HepG2 (cell line): ENCODE measurements around the gene PGPEP1. TPM values are rescaled to one million over a fixed set of nuclear protein-coding genes. Genes with fewer than 3 reads are reported as not detected.
A peak's percentile ranks its signal among the peaks of the same experiment; 100 is the strongest.

ENCODE experiments used
- EZH2 ChIP-seq: conservative IDR thresholded peaks from 2 replicates; pipeline ENCODE4 v1.6.1; 2012; ENCODE audit warnings: mild to moderate bottlenecking, low read depth, low read length, moderate library complexity
- GFI1 ChIP-seq: sonication (generic); formaldehyde crosslinking; IDR thresholded peaks from 2 replicates; pipeline ENCODE4 v1.5.0; 2020; ENCODE audit warnings: missing genetic modification reagents, mild to moderate bottlenecking, borderline replicate concordance
- HNF1A ChIP-seq, 2 experiments: sonication (generic) in 1 of 2; formaldehyde crosslinking in 1 of 2; IDR thresholded peaks; 2 replicates each; pipeline versions ENCODE4 v1.4.0 to v1.6.1; 2016 to 2020; ENCODE audit warnings: borderline replicate concordance in 1 of 2, low read depth in 1 of 2, mild to moderate bottlenecking in 1 of 2, missing genetic modification reagents in 1 of 2
- PLSCR1 ChIP-seq: sonication (generic); formaldehyde crosslinking; IDR thresholded peaks from 2 replicates; pipeline ENCODE4 v1.5.0; 2020; ENCODE audit warnings: missing genetic modification reagents, mild to moderate bottlenecking, borderline replicate concordance
- REST ChIP-seq, 2 experiments: IDR thresholded peaks; 2 replicates each; pipeline ENCODE4 v1.6.1; 2011 to 2012; ENCODE audit warnings: low read length in 2 of 2, borderline replicate concordance in 1 of 2, low read depth in 1 of 2, mild to moderate bottlenecking in 1 of 2, moderate library complexity in 1 of 2
- RNF219 ChIP-seq: sonication (generic); formaldehyde crosslinking; IDR thresholded peaks from 2 replicates; pipeline ENCODE4 v1.5.0; 2020; ENCODE audit warnings: mild to moderate bottlenecking, missing genetic modification reagents
- SNAPC2 ChIP-seq: sonication (generic); formaldehyde crosslinking; IDR thresholded peaks from 2 replicates; pipeline ENCODE4 v1.8.1; 2022; ENCODE audit warnings: mild to moderate bottlenecking, missing genetic modification reagents
- TMF1 ChIP-seq: sonication (generic); formaldehyde crosslinking; IDR thresholded peaks from 2 replicates; pipeline ENCODE4 v1.8.1; 2022; ENCODE audit warnings: low read depth, missing genetic modification reagents
- ZNF280D ChIP-seq: sonication (generic); formaldehyde crosslinking; IDR thresholded peaks from 2 replicates; pipeline ENCODE4 v1.5.1; 2020; ENCODE audit warnings: mild to moderate bottlenecking, missing genetic modification reagents
- ZNF44 ChIP-seq: sonication (generic); formaldehyde crosslinking; IDR thresholded peaks from 2 replicates; pipeline ENCODE4 v1.5.1; 2020; ENCODE audit warnings: mild to moderate bottlenecking, missing genetic modification reagents
- ZNF510 ChIP-seq: sonication (generic); formaldehyde crosslinking; IDR thresholded peaks from 2 replicates; pipeline ENCODE4 v1.4.0; 2020; ENCODE audit warnings: low read depth, mild to moderate bottlenecking, missing genetic modification reagents
- polyA plus RNA-seq, 8 experiments: library from polyadenylated mRNA; depleted of rRNA in 3 of 8; stranded (reverse) in 7 of 8; unstranded in 1 of 8; fragments of >200 nt; fragmentation: Illumina TruSeq in 4 of 8; extraction: Trizol in 4 of 8; gene quantifications; 2 replicates each; pipeline versions ENCODE4 v1.2.1 to v1.2.3, GENCODE V29; 2011 to 2016; ENCODE audit warnings: low read depth in 4 of 8, missing spikeins in 1 of 8, mixed read lengths in 1 of 8; ENCODE audit not compliant: insufficient read depth in 1 of 8
- total RNA-seq, 5 experiments: library from RNA; depleted of rRNA; stranded (reverse); fragments of >200 nt; fragmentation: Illumina TruSeq; extraction: Trizol; gene quantifications; 2 replicates each; pipeline ENCODE4 v1.2.3, GENCODE V29; 2016; ENCODE audit warnings: low read depth in 1 of 5

Gene PGPEP1
- total and polyA plus RNA-seq, 2 of the 13 experiments (the other 11 are each of a cell fraction or from before 2014, with no cell fraction given) = 53.1 to 56.6 TPM

- TF ChIP-seq RNF219 (CRISPR knock-in tag) (peak; percentile 58; the same call in 1 of the 2 replicates), GFI1 (CRISPR knock-in tag) (peak; percentile 95), EZH2 (no peak), SNAPC2 (CRISPR knock-in tag) (peak; percentile 96), TMF1 (CRISPR knock-in tag) (peak; percentile 67; the same call in 1 of the 2 replicates), REST (IDR thresholded peaks at IDR 0.05; ENCODE audit: borderline replicate concordance in 1 of 2, low read depth in 1 of 2, low read length in 2 of 2) (peak in 1 of 2 experiments; percentile 82; a peak in 2 of 4 replicates), PLSCR1 (no peak), HNF1A (IDR thresholded peaks at IDR 0.05; ENCODE audit: low read depth) (peak; percentile 51; the same call in 1 of the 2 replicates), HNF1A (CRISPR knock-in tag; IDR thresholded peaks at IDR 0.05; ENCODE audit: borderline replicate concordance) (peak; percentile 92), ZNF44 (CRISPR knock-in tag) (no peak; the same call in 1 of the 2 replicates), ZNF280D (CRISPR knock-in tag) (peak; percentile 81; the same call in 1 of the 2 replicates), ZNF510 (0 out of 2 replicates have a peak, but pooled peaks have one; percentile 35)
Measured at GRCh38 chr19:18379803-18380747, 39.7 kb downstream of the PGPEP1 start (continued).
